Liver (tissue), 9 donors: ENCODE results near the gene RHOU. TPM values are rescaled to one million over a fixed set of nuclear protein-coding genes. Genes with fewer than 3 reads are reported as not detected.

Source experiments
- DNase-seq: peaks from one replicate; pipeline ENCODE4 v3.0.0-alpha.2; 2017; ENCODE audit warnings: low spot score
- H3K27ac ChIP-seq, 2 donors: one replicate each; pipeline ENCODE4 v1.7.0; 2013; ENCODE audit warnings: inconsistent platforms in 2 of 2, low read length in 2 of 2, control low read depth in 1 of 2, low read depth in 1 of 2, mild to moderate bottlenecking in 1 of 2
- H3K27me3 ChIP-seq, 4 donors: one replicate each; pipeline versions ENCODE4 v1.6.1 to v1.7.0; 2013; ENCODE audit warnings: low read length in 3 of 4, inconsistent platforms in 1 of 4, mild to moderate bottlenecking in 1 of 4, moderate library complexity in 1 of 4; ENCODE audit not compliant: control insufficient read depth in 4 of 4, insufficient read depth in 4 of 4
- H3K36me3 ChIP-seq, 4 donors: one replicate each; pipeline versions ENCODE4 v1.6.1 to v1.7.0; 2013; ENCODE audit warnings: low read length in 3 of 4, mild to moderate bottlenecking in 3 of 4, low read depth in 1 of 4, moderate library complexity in 1 of 4; ENCODE audit not compliant: control insufficient read depth in 4 of 4, insufficient read depth in 3 of 4
- H3K4me1 ChIP-seq, 4 donors: one replicate each; pipeline versions ENCODE4 v1.6.1 to v1.7.0; 2013; ENCODE audit warnings: low read length in 3 of 4, mild to moderate bottlenecking in 3 of 4, moderate library complexity in 1 of 4; ENCODE audit not compliant: control insufficient read depth in 4 of 4, insufficient read depth in 4 of 4
- H3K4me3 ChIP-seq, 3 donors: one replicate each; pipeline versions ENCODE4 v1.6.1 to v1.7.0; 2013; ENCODE audit warnings: low read length in 3 of 3, control low read depth in 1 of 3, low read depth in 1 of 3, mild to moderate bottlenecking in 1 of 3
- H3K9ac ChIP-seq, 2 donors: one replicate each; pipeline ENCODE4 v1.7.0; 2013; ENCODE audit warnings: low read length in 2 of 2, mild to moderate bottlenecking in 2 of 2, moderate library complexity in 2 of 2, control low read depth in 1 of 2, low read depth in 1 of 2
- H3K9me3 ChIP-seq, 4 donors: one replicate each; pipeline versions ENCODE4 v1.6.1 to v1.7.0; 2013; ENCODE audit warnings: low read length in 3 of 4; ENCODE audit not compliant: control insufficient read depth in 4 of 4
- ATF3 ChIP-seq: IDR thresholded peaks from 2 replicates; pipeline ENCODE4 v1.6.1; 2016; ENCODE audit warnings: antibody characterized with exemption
- CTCF ChIP-seq: fragments of 150-350 bp; IDR thresholded peaks from 2 replicates; pipeline ENCODE4 v1.5.1; 2017; ENCODE audit warnings: improper control_type of control experiment, low read depth, low read length; ENCODE audit not compliant: missing input control
- EGR1 ChIP-seq, 2 donors: IDR thresholded peaks; 2 replicates each; pipeline ENCODE4 v1.6.1; 2016 to 2018; ENCODE audit warnings: antibody characterized with exemption in 2 of 2, low read depth in 2 of 2
- FOXA1 ChIP-seq: IDR thresholded peaks from 2 replicates; pipeline ENCODE4 v1.6.1; 2016; ENCODE audit warnings: antibody characterized with exemption
- FOXA2 ChIP-seq: IDR thresholded peaks from 2 replicates; pipeline ENCODE4 v1.6.1; 2016; ENCODE audit warnings: antibody characterized with exemption
- GABPA ChIP-seq, 2 donors: IDR thresholded peaks in 1 of 2; conservative IDR thresholded peaks in 1 of 2; 2 replicates each; pipeline ENCODE4 v1.6.1; 2016; ENCODE audit warnings: antibody characterized with exemption in 2 of 2, mild to moderate bottlenecking in 1 of 2, moderate library complexity in 1 of 2
- HNF4A ChIP-seq, 2 donors: conservative IDR thresholded peaks; 2 replicates each; pipeline ENCODE4 v1.6.1; 2016; ENCODE audit warnings: antibody characterized with exemption in 2 of 2, mild to moderate bottlenecking in 2 of 2
- HNF4G ChIP-seq: IDR thresholded peaks from 2 replicates; pipeline ENCODE4 v1.6.1; 2016; ENCODE audit warnings: antibody characterized with exemption
- JUND ChIP-seq, 2 donors: IDR thresholded peaks; 2 replicates each; pipeline ENCODE4 v1.6.1; 2016; ENCODE audit warnings: antibody characterized with exemption in 2 of 2
- MAX ChIP-seq: IDR thresholded peaks from 2 replicates; pipeline ENCODE4 v1.6.1; 2016; ENCODE audit warnings: antibody characterized with exemption
- NR2F2 ChIP-seq: IDR thresholded peaks from 2 replicates; pipeline ENCODE4 v1.6.1; 2016; ENCODE audit warnings: antibody characterized with exemption
- RAD21 ChIP-seq, 2 donors: IDR thresholded peaks; 2 replicates each; pipeline ENCODE4 v1.6.1; 2016; ENCODE audit warnings: antibody characterized with exemption in 2 of 2, mild to moderate bottlenecking in 2 of 2
- REST ChIP-seq: IDR thresholded peaks from 2 replicates; pipeline ENCODE4 v1.6.1; 2016; ENCODE audit warnings: antibody characterized with exemption, mild to moderate bottlenecking
- RXRA ChIP-seq, 2 donors: IDR thresholded peaks; 2 replicates each; pipeline ENCODE4 v1.6.1; 2017 to 2018; ENCODE audit warnings: antibody characterized with exemption in 2 of 2, mild to moderate bottlenecking in 1 of 2
- SP1 ChIP-seq: IDR thresholded peaks from 2 replicates; pipeline ENCODE4 v1.6.1; 2018; ENCODE audit warnings: antibody characterized with exemption, mild to moderate bottlenecking
- TAF1 ChIP-seq: conservative IDR thresholded peaks from 2 replicates; pipeline ENCODE4 v1.6.1; 2016; ENCODE audit warnings: antibody characterized with exemption, mild to moderate bottlenecking
- YY1 ChIP-seq: IDR thresholded peaks from 2 replicates; pipeline ENCODE4 v1.6.1; 2016; ENCODE audit warnings: antibody characterized with exemption, mild to moderate bottlenecking
- ZBTB33 ChIP-seq: IDR thresholded peaks from 2 replicates; pipeline ENCODE4 v1.6.1; 2016; ENCODE audit warnings: antibody characterized with exemption
- WGBS: extraction: QIAGEN DNeasy Blood & Tissue Kit; methylation state at CpG from one replicate; pipeline ENCODE4 v1.1.7; 2013; 5-methylcytosine and 5-hydroxymethylcytosine counted together
- polyA plus RNA-seq, 2 donors: library from polyadenylated mRNA; stranded (reverse) in 1 of 2; unstranded in 1 of 2; fragments of 200-250 nt in 1 of 2; fragments of >200 nt in 1 of 2; fragmentation: Nextera tagmentation in 1 of 2; extraction: Ambion mirVana in 1 of 2; gene quantifications; one replicate each; pipeline versions ENCODE4 v1.2.1 to v1.2.3, GENCODE V29; 2013 to 2015
- total RNA-seq, 2 donors: library from RNA; depleted of rRNA; stranded (reverse); fragments of >200 nt; gene quantifications; one replicate each; pipeline ENCODE4 v1.2.3, GENCODE V29; 2014
- donor health status: healthy.
- donor health status: healthy.
- donor health status: healthy.
- donor health status: healthy.
- donor health status: healthy.

Gene RHOU
- total and polyA plus RNA-seq, 4 donors: 6.4 to 12.0 (median 11.6) TPM

GRCh38 chr1:228735871-228736586 is 750 bp downstream of the RHOU start:
- WGBS: under 1% methylated on average over 60 of the region's 60 CpGs
- Histone ChIP-seq H3K4me3 (peak overlapping the region; percentile 73 to 98 (median 86)), H3K4me1 (peaks cover 12 to 37% (median 22%) of the 10 kb centered on the region in 4 donors), H3K9ac (peak overlapping the region; percentile 79 to 99), H3K27ac (peak overlapping the region; percentile 95 to 100), H3K9me3 (no peaks in the 10 kb centered on the region), H3K36me3 (peaks cover 1 to 7% (median 5%) of the 10 kb centered on the region in 4 donors), H3K27me3 (no peaks in the 10 kb centered on the region)
- TF ChIP-seq HNF4A (conservative IDR thresholded peaks at IDR 0.05) (peak; percentile 50 to 75), SP1 (peak; percentile 37), RXRA (IDR thresholded peaks at IDR 0.05) (peak; percentile 56 to 67), ATF3 (no peak), RAD21 (IDR thresholded peaks at IDR 0.05) (peak; percentile 62), YY1 (peak; percentile 55), REST (peak; percentile 85), JUND (IDR thresholded peaks at IDR 0.05) (peak in 1 of 2 donors; percentile 47), MAX (no peak), TAF1 (peak; percentile 64)
- DNase-seq: peak; percentile 46

GRCh38 chr1:228736844-228737445 is 1.7 kb downstream of the RHOU start:
- Histone ChIP-seq H3K9me3 (no peaks in the 10 kb centered on the region), H3K4me1 (peaks cover 12 to 38% (median 22%) of the 10 kb centered on the region in 4 donors), H3K9ac (peak overlapping the region; percentile 79 to 99), H3K27me3 (no peaks in the 10 kb centered on the region), H3K36me3 (peaks cover 1 to 7% (median 5%) of the 10 kb centered on the region in 4 donors), H3K4me3 (peak overlapping the region; percentile 73 to 98 (median 86)), H3K27ac (peak overlapping the region; percentile 95 to 100)
- TF ChIP-seq SP1 (no peak), GABPA (IDR thresholded peaks at IDR 0.05 in 1 of 2, conservative IDR thresholded peaks at IDR 0.05 in 1 of 2) (no peak), CTCF (no peak), MAX (no peak), HNF4G (no peak), EGR1 (IDR thresholded peaks at IDR 0.05; ENCODE audit: low read depth in 2 of 2) (no peak), FOXA2 (no peak), ZBTB33 (no peak), NR2F2 (no peak), YY1 (no peak), RXRA (IDR thresholded peaks at IDR 0.05) (no peak), TAF1 (no peak), FOXA1 (no peak), RAD21 (IDR thresholded peaks at IDR 0.05) (no peak), REST (no peak)
- no peak for DNase-seq
- 14% methylated on average over 5 of the region's 5 CpGs for WGBS
